Inflammatory macrophage (primary cell): ENCODE measurements around the gene ANKDD1B.
"Not testable (repeated sequence)": the region's sequence is repeated elsewhere in the genome, so short reads cannot be mapped to it uniquely, and the experiment has no call there.

Source experiments
- DNase-seq, 2 donors: peaks; one replicate each; pipeline ENCODE4 v3.0.0-alpha.2; 2020 to 2022

Gene ANKDD1B

GRCh38 chr5:75662061-75662460 lies 50.8 kb downstream of the ANKDD1B start:
- DNase-seq: no peak

DNA sequence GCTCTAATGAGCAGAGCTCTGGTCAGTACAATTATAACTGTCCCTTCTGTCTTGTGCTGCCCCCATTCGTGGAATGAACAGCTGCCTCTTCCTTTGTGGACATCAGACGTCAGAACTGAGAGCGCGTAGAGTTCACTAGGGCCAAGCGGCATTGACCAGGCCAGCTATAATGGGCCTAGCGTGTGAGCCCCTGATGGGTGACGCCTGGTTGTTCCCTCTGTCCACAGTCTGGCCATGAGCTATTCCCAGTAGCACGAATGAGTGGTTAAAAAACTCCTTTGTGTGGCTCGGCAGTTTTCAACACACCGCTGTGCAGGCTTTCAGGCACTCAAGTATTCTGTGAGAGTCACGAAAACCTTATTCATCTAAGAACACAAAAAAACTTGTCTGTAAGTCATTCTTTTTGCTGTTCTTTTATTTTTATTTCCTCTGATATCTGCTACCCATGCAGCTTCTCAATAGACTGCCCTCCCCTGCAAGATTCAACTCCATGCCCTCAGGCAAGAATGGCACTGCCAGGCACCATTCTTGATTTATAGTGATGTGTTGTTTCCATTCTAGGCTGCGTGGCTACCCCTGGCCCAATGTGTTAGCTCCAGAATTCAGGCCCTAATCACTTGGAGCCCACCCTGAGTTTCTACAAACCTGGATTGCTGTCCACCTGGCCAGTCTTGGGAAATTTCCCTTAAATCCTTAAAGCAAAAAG lies 52.5 kb downstream of the ANKDD1B start:
- DNase-seq: no peak

GRCh38 chr5:75664979-75665378 lies 53.7 kb downstream of the ANKDD1B start:
- no peak for DNase-seq

DNA sequence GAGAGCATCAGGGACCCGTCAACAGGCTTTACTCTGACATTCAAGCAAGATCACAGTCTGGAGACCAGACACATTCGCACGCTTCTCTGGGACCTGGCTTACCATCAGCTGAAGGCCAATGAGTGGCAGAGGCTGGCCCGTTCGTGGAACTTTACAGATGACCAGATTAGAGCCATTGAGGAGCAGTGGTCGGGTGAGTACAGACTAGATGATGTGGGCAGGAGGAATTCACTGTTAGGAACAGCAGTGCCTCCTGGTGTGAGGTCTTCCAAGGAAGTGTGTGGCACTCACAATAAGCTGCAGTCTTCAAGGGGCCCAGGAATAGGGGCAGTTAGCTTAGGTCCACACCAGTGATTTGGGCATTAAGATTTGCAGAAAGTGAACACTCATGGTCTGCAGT lies 55.5 kb downstream of the ANKDD1B start:
- no peak for DNase-seq

DNA sequence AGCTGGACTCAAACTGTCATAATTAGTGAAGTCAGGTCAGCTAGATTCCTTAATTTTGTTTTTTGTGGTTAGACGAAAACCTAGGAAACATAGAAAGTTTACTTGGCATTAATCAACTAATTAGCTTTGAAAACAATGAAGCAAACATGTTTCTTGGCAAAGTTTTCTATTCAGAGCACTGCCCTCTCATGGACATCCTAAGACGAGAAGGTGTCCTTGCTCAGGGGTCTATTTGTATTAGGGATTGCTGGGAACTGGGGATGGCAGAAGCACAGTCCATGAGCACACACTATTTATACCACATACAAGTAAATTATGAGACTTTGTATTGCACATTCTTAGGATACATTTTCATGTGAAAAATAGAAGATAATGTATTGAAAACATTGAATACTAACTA lies 56.3 kb downstream of the ANKDD1B start:
- DNase-seq: no peak

- peak in 1 of 2 donors; percentile 31 for DNase-seq
Measured at GRCh38 chr5:75668445-75668844, 57.2 kb downstream of the ANKDD1B start.

DNA sequence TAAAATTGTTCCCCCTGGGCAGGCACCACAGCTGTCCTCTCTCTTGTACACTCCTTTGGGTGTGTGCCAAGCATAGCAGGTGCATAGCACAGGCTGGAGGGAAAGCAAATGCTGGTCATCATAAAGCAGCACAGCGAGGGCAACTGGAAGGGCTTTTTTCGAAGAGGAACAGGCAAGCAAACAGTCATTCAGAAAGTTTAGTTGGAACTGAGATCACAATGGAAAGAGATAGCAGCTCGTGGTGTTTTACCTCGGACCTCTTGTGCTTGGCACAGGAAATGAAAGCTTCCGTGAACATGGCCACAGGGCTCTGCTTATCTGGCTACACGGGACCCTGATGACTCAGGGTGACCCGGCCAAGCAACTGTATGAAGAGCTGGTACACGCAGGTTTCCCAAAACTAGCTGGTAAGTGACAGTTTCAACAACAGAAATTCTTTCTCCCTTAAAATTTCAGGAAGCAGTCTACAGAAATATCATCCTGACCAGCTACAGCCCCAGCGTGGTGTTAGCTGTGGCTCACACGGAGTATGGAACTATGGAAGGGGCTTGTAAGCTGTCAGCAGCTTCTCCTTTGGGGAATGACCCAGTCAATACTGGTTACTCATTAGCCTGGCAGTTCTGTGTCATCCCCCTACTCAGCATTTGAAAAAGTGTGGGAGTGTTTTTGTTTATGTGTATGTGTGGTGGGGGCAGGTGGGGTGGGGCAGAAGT lies 57.9 kb downstream of the ANKDD1B start:
- peak; percentile 38 to 64 for DNase-seq

DNA sequence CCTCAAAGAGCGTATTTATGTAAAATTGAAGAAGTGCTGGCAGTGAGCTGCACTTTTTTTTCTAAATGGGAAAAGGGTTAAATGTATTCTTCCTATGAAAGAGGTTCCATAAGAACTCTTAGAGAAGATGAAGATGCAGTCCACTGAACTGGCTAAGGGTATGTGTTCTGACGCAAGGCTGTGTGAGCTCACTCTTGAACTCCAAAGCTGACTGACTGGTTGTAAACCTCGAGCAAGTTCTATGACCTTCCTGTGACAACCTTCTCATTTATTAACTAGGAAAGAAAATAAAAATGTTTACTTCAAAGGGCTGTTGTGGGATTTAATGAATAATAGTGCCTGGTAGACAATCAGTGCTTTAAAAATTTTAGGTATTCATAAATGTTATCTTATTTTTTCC lies 59.3 kb downstream of the ANKDD1B start:
- DNase-seq: no peak

- no peak for DNase-seq
Measured at GRCh38 chr5:75671506-75671905, 60.3 kb downstream of the ANKDD1B start.

- DNase-seq: no peak
Measured at GRCh38 chr5:75672616-75673015, 61.4 kb downstream of the ANKDD1B start.

- DNase-seq: no peak
Measured at GRCh38 chr5:75675783-75676182, 64.5 kb downstream of the ANKDD1B start.

DNA sequence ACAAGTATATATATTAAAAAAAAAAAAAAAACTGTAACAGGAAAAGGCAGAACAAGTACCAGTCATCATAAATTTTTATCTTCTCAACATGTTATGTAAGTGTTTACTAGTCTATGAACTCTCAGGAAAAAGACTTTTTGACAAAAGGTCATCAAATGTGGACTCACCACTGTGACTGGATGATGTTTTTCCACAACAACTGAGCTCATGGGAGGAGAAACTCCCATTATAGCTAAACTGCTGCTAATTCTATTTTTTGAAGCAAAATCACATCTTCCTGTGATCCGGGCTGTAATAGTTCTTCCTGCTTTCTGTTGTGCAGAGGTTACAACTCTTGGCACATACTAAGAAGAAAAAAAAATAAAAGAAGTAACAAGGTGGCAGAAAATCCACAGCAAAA lies 66.4 kb downstream of the ANKDD1B start:
- no peak for DNase-seq

GRCh38 chr5:75678155-75678554 lies 66.9 kb downstream of the ANKDD1B start:
- no peak for DNase-seq

DNA sequence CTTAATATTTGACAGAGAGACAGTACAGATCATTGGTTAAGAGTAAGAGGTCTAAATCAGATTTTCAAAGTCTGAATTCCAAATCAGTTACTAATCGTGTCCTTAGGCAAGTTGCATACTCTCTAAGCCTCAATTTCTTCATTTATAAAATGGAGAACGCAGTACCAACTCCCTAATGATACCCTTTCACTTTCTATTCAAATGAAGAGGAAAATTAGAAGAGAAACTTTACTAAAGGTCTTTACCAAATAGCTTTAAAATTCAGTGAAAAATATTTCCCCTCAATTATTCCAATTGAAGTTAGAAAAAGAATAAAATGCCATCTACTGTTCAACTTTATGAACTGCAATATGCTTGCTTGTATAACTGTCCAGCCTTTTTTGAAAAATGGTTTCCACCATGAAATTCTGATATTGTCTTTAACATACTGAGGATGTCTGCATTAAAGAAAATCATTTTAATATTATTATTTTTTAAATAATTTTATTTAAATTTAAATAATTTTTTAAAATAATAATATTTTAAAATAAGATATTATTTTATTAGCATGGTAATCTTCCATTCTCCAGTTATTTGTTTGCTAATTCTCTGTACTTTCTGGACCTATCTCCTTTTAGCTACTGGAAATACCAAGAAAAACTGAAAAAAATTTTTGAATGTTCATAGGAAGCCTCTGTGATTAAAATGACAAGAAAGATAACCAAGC lies 70.0 kb downstream of the ANKDD1B start:
- peak in 1 of 2 donors; percentile 63 for DNase-seq

DNA sequence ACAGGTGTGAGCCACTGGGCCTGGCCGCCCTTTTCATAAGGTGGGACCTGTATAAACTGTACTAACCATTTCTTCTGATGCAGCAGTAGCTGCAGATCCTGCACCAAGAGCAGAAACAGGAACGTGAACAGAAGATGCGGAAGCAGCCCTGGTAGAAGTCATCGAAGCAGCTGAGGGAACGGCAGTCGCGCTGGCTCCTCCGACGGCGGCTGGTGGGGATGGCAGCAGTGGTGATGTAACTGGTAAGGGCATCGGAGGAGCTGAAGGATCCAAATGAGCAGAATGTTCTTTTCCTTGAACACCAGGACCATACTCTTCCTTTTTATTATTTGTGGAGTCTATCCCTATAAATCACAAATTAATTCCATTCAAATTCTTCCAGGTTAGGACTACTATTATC lies 73.9 kb downstream of the ANKDD1B start:
- DNase-seq: no peak

DNA sequence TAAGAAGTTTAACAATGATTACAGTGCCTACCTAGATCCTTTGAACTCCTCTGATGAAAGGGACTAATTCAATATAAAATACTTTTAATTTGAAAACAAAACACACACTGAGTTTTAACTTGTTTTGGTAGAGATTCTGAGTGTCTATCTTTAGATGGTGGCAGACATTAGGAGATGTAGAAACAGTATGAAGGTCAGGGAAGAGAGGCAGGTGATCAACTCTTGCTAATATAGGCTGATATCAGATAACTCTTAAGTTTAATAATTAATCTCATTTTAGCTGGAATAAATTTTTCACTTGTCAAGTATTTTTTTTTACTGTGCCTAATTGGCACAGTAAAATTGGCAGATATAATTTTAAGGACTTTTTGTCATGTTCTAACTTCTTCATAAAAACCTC lies 75.2 kb downstream of the ANKDD1B start:
- no peak for DNase-seq

DNA sequence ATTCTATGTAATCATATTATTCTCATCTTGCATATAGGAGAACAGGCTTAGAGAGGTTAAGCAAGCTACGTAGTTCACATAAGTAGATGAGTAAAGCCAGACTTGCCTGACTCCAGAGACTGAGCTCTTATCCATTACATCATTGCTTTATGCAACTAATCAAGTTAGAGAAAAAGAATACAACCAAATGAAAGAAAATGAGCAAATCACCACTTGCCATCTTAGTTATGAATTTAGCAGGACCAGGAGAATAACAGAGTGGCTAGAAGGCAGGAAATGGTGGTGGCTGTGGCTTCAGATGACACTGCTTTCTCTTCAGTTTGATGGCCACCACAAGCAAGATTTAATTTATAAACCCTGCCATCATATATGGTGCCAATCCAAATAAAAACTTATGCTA lies 79.4 kb downstream of the ANKDD1B start:
- DNase-seq: no peak

DNA sequence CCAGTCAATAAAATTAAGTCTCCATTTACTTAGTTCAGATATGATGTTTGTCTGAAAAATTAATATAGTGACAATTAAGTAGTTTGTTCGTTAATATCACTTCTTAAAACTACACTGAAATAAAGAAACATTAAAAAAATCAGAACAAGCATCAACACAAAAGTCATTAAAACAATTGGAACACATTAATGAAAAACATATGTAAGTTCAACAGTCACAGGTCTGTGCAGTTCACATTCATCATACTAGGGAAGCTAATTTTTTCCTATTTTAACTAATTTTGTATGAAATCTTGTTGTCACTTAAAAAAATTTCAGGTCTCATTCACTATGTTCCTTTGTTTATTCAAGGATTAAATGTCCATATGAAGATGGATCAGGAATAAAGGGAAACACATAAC lies 83.5 kb downstream of the ANKDD1B start:
- DNase-seq: no peak

- not testable (repeated sequence) for DNase-seq
Measured at GRCh38 chr5:75695472-75696351, 84.5 kb downstream of the ANKDD1B start.

DNA sequence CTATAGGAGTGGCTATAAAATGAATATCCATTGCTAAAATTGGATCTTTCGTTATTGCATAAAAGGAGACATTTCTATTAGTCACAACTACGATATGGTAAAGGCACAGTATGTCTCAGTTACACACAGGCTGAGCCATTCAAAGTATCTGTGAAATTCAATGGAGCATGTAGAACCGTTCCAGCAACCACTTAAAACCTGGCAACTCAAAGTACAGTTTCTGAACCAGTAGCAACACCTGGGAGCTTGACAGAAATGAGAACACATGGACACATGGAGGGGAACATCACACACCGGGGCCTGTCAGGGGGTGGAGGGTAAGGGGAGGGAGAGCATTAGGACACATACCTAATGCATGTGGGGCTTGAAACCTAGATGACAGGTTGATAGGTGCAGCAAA lies 90.6 kb downstream of the ANKDD1B start:
- no peak for DNase-seq

DNA sequence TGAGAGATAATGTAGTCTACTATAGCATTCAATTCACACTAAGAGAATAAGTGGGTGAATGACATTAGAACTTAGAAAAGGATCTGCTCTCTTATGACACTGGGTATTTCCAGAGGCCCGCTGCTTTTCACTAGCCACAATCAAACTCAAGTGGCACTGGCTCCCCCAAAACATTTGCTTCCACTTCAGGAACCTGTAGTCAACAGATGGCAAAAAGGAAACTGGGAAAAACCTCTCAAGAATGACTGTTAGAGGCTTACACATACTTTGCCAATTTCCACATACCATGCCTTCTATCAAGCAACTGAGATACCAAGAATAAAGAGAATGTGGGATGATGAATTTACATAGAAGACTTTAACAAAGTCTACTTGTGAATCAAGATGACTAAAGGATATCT lies 94.8 kb downstream of the ANKDD1B start:
- DNase-seq: no peak

GRCh38 chr5:75706775-75707174 lies 95.5 kb downstream of the ANKDD1B start:
- no peak for DNase-seq
